Transverse colon (tissue), 4 donors: ENCODE data around the gene S1PR4. TPM values are rescaled to one million over a fixed set of nuclear protein-coding genes. Genes with fewer than 3 reads are reported as not detected.

Experiments
- DNase-seq: peaks from one replicate; pipeline ENCODE4 v3.0.0-alpha.2; 2019
- H3K27ac ChIP-seq, 4 donors: fragments of 200-600 bp; sonication (generic); 2 replicates each; pipeline ENCODE4 v1.5.1; 2016 to 2018; ENCODE audit warnings: inconsistent platforms in 4 of 4
- H3K27me3 ChIP-seq: fragments of 200-600 bp; sonication (generic); 2 replicates; pipeline ENCODE4 v1.5.1; 2017; ENCODE audit warnings: inconsistent platforms
- H3K36me3 ChIP-seq, 4 donors: fragments of 200-600 bp; sonication (generic); 2 replicates each; pipeline ENCODE4 v1.5.1; 2017 to 2019; ENCODE audit warnings: inconsistent platforms in 4 of 4
- H3K4me1 ChIP-seq, 4 donors: fragments of 200-600 bp; sonication (generic); 2 replicates each; pipeline ENCODE4 v1.5.1; 2017 to 2020; ENCODE audit warnings: inconsistent platforms in 4 of 4
- H3K4me3 ChIP-seq, 4 donors: fragments of 200-600 bp; sonication (generic); 1 replicate in 1 of 4; 2 replicates in 3 of 4; pipeline versions ENCODE4 v1.5.1 to v1.6.1; 2017 to 2019; ENCODE audit warnings: inconsistent platforms in 4 of 4
- H3K9me3 ChIP-seq, 2 donors: fragments of 200-600 bp; sonication (generic); 2 replicates each; pipeline ENCODE4 v1.5.1; 2017 to 2019; ENCODE audit warnings: inconsistent platforms in 2 of 2
- CTCF ChIP-seq, 5 experiments: fragments of 200-600 bp in 3 of 5; fragments of 450-650 bp in 2 of 5; sonication (generic) in 3 of 5; IDR thresholded peaks; 1 replicate in 2 of 5; 2 replicates in 3 of 5; pipeline ENCODE4 v1.5.1; 2016 to 2017; ENCODE audit warnings: antibody characterized with exemption in 5 of 5, inconsistent platforms in 3 of 5, mild to moderate bottlenecking in 2 of 5, moderate library complexity in 1 of 5
- EP300 ChIP-seq: sonication (generic); formaldehyde crosslinking; IDR thresholded peaks from one replicate; pipeline ENCODE4 v1.6.1; 2017; ENCODE audit warnings: antibody characterized with exemption, low read depth
- POLR2A ChIP-seq: fragments of 450-650 bp; IDR thresholded peaks from one replicate; pipeline ENCODE4 v1.6.1; 2016; ENCODE audit warnings: antibody characterized with exemption, mild to moderate bottlenecking, moderate library complexity
- POLR2AphosphoS5 ChIP-seq, 3 donors: sonication (generic); formaldehyde crosslinking; IDR thresholded peaks; one replicate each; pipeline ENCODE4 v1.6.1; 2016; ENCODE audit warnings: antibody characterized with exemption in 3 of 3
- WGBS, 2 donors: methylation state at CpG; one replicate each; pipeline ENCODE4 v1.1.5; 2018; ENCODE audit warnings: low coverage in 1 of 2; 5-methylcytosine and 5-hydroxymethylcytosine counted together
- in situ Hi-C, 4 donors: fragments of 200-750 bp; cut with MboI; loops; one replicate each; pipeline versions ENCODE4 v1.15.0 to v1.15.1; 2017; ENCODE audit warnings: low sequenced_read_pairs in 3 of 4, low pct_ligation_motif_present in 1 of 4, low pct_unique_long_range_greater_than_20kb in 1 of 4
- intact Hi-C: fragments of 100-400 bp; cut with DNase I; formaldehyde crosslinking; loops from one replicate; pipeline ENCODE4 v1.15.1; 2023; ENCODE audit warnings: low total_unique reads
- total RNA-seq, 4 donors: library from RNA; depleted of rRNA; stranded (reverse); fragments of >200 nt; gene quantifications; one replicate each; pipeline ENCODE4 v1.1.0, GENCODE V29; 2016

The S1PR4 gene
- total RNA-seq, 4 donors from 2014 or later = 0.68 to 14.6 (median 6.0) TPM; not detected in 1

GRCh38 chr19:3193256-3194105, 14.9 kb downstream of the S1PR4 start:
- DNase-seq = no peak
- Histone ChIP-seq H3K9me3 (no peaks in the 10 kb centered on the region), H3K4me1 (peaks cover 6 to 17% (median 16%) of the 10 kb centered on the region in 4 donors), H3K27me3 (no peaks in the 10 kb centered on the region), H3K4me3 (no peak overlapping the region), H3K27ac (no peak overlapping the region), H3K36me3 (peaks cover 0 to 5% (median 0%) of the 10 kb centered on the region in 4 donors)
- in situ Hi-C loops = no loop called here
- TF ChIP-seq POLR2A (no peak), EP300 (no peak), POLR2AphosphoS5 (IDR thresholded peaks at IDR 0.05) (no peak), CTCF (IDR thresholded peaks at IDR 0.05) (no peak)
- intact Hi-C loops = no loop called here
- 88% methylated on average over 36 of the region's 40 CpGs; no CpG with 5 or more reads in 1 of the 2 donors for WGBS, 2 donors

GRCh38 chr19:3194106-3195087, 15.8 kb downstream of the S1PR4 start:
- Histone ChIP-seq H3K27ac (no peak overlapping the region), H3K27me3 (no peaks in the 10 kb centered on the region), H3K36me3 (peaks cover 0 to 5% (median 0%) of the 10 kb centered on the region in 4 donors), H3K9me3 (no peaks in the 10 kb centered on the region), H3K4me1 (peaks cover 1 to 8% (median 8%) of the 10 kb centered on the region in 4 donors), H3K4me3 (no peak overlapping the region)
- intact Hi-C loops = no loop called here
- DNase-seq = no peak
- TF ChIP-seq POLR2A (no peak), CTCF (IDR thresholded peaks at IDR 0.05) (no peak), EP300 (no peak), POLR2AphosphoS5 (IDR thresholded peaks at IDR 0.05) (no peak)
- in situ Hi-C loops = no loop called here
- WGBS, 2 donors = 77 to 92% methylated on average over 6 to 17 of the region's 17 CpGs

GRCh38 chr19:3196064-3196932, 17.7 kb downstream of the S1PR4 start:
- WGBS, 2 donors = 94 to 100% methylated on average over 3 to 35 of the region's 42 CpGs
- no peaks in the 10 kb centered on the region for H3K4me1 ChIP-seq
- H3K27ac ChIP-seq = no peak overlapping the region
- no peak overlapping the region for H3K4me3 ChIP-seq
- no peak for DNase-seq
- H3K9me3 ChIP-seq = no peaks in the 10 kb centered on the region
- H3K27me3 ChIP-seq = no peaks in the 10 kb centered on the region
- in situ Hi-C loops (no loop called here), intact Hi-C loops (no loop called here)
- peaks cover 0 to 5% (median 0%) of the 10 kb centered on the region in 4 donors for H3K36me3 ChIP-seq
- TF ChIP-seq EP300 (no peak), CTCF (IDR thresholded peaks at IDR 0.05) (no peak), POLR2AphosphoS5 (IDR thresholded peaks at IDR 0.05) (no peak), POLR2A (no peak)
